ENCODE results near the gene OSBPL1A.

OSBPL1A gene

DNA sequence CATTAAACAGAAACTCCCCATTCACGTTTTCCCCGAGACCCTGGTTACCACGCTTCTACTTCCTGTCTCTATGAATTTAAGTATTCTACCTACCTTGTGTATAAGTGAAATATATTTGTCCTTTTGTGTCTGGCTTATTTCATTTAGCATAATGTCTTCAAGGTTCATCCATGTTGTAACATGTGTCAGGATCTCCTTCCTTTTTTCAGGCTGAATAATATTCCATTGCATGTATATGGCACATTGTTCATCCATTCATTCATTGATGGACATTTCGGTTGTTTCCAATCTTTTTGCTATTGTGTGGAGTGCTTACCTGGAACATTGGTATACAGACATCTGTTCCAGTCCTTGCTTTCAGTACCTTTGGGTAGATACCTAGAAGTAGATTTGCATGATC is 276.9 kb downstream of the OSBPL1A start:
- intact Hi-C loops (cut with DNase I): no loop called here

DNA sequence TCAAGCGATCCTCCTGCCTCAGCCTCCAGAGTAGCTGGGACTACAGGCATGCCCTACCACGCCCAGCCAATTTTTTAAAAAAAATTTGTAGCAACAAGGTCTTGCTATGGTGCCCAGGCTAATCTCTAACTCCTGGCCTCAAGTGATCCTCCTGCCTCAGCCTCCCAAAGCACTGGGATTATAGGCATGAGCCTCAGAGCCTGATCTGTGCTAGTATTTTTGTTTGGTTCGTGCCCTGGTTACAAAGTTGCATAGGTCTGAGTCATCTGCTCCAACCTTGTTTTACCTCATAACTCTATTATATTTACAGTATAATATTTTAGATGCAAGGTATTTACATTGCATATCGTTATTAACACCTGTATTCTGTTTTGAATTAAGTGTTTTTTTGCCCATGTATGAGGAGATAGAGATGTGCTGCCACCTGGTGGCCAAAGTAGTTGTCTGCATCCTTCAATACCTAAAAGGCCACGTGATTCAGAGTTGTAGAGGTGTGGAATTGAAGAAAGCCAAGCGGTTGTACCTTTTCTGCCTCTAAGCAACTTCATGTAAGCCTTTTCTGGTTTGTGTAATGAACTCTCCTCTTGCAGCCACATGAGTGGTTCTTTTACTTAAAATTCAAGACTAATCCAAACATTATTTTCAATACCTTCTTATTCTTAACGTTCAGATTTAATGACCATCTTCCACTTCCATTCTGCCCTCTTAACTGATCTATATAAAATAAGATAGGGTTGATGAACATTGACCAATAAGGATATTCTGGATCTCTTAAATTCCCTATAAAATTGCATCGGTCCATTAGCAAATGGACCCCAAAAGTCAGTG is 278.7 kb downstream of the OSBPL1A start:
- intact Hi-C loops (cut with DNase I): loop anchor here (10.0 kb wide), 1 partner anchor 294 kb away; no protein-coding TSS in a partner anchor
- DNase-seq: peak in 41 of 42 donors; percentile 47 to 90 (median 76)

More for the DNA sequence above, 276.9 kb downstream of the OSBPL1A start:
- DNase-seq: no peak

DNA sequence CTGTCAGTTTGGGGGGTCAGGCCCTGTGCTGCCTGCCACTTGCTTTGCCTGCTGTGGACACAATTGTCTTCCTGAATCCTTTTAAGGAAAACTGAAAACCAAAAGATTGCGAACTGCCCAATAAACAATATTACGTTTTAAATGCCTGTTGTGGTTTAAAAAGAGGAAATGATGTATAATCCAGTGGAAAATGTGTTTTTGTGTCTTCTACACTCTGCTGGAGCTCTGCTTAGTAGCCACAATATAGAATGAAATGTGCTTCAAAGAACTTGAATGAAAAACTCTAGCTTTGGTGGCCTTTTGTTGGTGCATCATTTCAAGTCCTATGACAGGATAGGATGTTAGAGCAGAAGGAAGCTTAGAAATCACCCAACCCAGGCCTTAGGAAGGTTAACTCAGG is 282.0 kb downstream of the OSBPL1A start:
- no peak for DNase-seq
- intact Hi-C loops (cut with DNase I): loop anchor here (10.0 kb wide), 1 partner anchor 291 kb away; no protein-coding TSS in a partner anchor

DNA sequence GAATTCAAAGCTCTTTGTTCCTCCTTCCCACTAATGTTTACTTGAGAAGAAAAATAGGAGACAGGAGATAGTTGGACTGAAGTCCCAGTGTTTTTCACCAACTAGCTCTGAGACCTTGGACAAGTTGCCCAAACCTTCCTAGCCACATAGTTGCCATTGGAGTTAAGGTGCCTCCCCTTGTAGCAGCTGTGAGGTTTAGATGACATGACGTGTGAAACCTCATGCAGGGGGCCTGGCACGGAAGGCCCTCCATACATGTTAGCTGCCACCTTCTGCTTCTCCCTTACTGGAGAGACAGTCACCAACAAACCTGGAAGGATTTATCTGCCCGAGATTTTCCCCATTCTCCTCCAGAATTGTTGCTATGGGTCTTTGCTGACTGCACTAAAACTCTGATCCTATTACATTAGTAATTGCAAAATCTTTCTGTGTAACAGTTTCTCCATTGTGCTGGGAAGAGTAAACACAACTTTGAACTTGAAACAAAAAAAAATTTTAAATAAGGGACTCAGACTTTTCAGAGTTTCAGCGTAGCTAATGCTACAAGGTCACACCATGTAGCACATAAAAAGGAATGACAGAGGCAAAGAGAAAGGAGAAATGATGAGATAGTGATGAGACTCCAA is 282.6 kb downstream of the OSBPL1A start:
- intact Hi-C loops (cut with DNase I): loop anchor here (10.0 kb wide), 1 partner anchor 290 kb away; no protein-coding TSS in a partner anchor
- no peak for DNase-seq

DNA sequence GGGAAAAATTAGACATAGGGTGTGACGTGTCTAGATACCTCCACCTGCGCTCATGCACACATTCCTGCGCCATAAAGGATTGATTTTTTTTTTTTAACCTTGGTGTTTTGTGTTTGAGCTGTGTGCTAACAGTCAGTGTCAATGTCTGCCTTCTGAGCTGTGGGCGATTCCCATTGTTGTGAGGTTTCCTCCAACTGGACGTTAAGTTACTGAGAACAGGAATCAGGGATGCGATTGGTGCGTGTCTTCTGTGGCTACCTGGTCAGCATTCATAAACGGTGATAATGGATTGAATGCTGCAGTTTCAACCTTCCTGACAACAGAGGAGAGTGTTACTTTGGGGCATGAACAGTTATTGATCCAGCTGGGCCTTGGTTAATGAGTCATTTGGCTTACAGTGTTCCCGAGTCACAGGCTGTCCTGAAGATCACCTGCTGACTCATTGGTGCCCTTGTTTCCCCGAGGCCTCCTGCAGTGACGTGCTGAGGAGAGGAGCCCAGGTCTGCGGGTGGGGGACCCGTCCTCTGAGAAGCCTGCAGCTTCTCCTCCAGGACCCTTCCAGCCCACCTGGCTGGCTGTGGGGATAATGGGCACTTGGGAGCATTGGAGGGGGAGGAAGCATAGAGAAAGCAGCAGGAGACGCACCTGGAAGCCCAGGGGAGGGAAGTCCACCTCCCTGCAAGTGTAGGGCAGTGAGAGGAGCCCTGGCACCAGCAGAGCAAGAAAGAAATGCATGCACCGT is 284.6 kb downstream of the OSBPL1A start:
- no peak for DNase-seq
- intact Hi-C loops (cut with DNase I): loop anchor here (10.0 kb wide), 1 partner anchor 288 kb away; no protein-coding TSS in a partner anchor

DNA sequence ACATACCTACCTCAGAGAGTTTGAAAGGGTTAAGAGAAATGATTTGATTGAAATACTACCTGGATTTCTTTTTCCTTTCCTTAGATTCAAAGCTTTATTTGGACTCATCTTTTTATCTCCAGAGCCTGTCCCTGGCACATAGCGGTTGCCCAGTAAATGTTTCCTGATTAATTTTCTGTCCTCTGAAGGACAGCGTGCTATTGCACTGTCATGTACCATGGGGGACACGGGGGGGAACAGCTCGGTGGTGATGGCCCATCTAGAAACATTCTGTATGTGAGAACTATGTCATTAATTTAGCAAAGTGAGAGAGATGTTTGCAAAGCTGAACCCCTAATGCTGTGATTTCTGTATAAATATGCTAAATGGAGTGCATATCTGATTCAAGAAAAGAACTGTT is 285.2 kb downstream of the OSBPL1A start:
- DNase-seq: no peak
- intact Hi-C loops (cut with DNase I): loop anchor here (10.0 kb wide), 1 partner anchor 288 kb away; no protein-coding TSS in a partner anchor

All from head of caudate nucleus (tissue), 42 donors.